Femur (tissue), 1 donor: Measurements from ENCODE around the gene MAMSTR.
"Not testable (repeated sequence)": the region's sequence is repeated elsewhere in the genome, so short reads cannot be mapped to it uniquely, and the experiment has no call there.

Source experiments
- DNase-seq: peaks from one replicate; pipeline ENCODE4 v3.0.0-alpha.2; 2017

Gene MAMSTR, protein sequence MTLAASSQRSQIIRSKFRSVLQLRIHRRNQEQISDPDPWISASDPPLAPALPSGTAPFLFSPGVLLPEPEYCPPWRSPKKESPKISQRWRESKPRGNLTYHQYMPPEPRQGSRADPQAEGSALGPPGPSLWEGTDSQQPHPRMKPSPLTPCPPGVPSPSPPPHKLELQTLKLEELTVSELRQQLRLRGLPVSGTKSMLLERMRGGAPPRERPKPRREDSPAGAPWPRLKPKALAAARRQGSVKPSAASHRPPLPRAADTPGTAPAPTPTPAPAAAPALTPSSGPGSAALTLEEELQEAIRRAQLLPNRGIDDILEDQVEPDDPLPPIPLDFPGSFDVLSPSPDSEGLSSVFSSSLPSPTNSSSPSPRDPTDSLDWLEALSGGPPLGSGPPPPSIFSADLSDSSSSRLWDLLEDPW

DNA sequence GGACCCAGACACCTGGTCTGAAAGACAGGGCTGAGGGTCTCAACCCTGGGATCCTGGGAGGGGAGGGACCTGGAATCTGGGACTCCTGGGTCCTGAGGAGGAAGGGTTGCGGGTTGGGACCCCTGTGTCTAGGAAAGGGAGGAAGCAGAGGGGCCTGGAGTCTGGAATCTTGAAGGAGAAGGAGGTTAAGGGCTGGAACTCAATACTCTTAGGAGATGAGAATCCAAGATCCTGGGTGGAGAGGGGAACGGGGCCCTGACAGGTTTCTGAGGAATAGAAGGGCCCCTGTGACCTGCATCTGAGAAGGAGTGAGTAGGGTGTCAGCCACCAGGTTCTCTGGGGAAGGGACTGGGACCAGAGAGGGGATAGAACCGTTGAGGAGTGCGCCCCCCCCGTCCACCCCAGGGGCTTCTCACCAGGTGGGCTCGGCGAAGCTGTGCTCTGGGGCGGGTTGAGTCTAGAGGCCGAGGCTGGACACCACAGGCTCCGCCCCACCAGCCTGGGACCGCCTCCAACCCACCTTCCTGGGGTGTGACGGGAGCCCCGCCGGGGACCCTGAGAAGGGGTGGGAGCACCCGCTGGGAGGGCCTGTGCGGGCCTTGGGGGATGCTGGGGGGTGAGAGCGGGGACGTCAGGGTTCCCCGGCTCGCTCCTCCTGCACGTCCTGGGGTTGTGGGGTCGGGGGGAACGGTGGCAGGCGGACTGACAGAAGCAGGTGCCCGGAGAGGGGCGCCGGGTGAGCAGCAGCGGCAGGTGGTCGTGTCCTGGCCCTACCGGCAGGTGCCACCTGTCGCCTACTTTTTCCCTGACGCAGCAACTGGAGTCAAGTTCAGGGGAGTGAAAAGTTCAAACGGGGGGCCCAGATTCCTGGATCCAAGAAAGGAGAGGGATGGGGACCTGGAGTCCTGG, at the start of gene MAMSTR:
Gene MAMSTR (minus strand): TSS at position 463 of the 909 bp plus-strand sequence. CDS start 694 bp downstream, outside the sequence.
- DNase-seq: peak; percentile 84

DNA sequence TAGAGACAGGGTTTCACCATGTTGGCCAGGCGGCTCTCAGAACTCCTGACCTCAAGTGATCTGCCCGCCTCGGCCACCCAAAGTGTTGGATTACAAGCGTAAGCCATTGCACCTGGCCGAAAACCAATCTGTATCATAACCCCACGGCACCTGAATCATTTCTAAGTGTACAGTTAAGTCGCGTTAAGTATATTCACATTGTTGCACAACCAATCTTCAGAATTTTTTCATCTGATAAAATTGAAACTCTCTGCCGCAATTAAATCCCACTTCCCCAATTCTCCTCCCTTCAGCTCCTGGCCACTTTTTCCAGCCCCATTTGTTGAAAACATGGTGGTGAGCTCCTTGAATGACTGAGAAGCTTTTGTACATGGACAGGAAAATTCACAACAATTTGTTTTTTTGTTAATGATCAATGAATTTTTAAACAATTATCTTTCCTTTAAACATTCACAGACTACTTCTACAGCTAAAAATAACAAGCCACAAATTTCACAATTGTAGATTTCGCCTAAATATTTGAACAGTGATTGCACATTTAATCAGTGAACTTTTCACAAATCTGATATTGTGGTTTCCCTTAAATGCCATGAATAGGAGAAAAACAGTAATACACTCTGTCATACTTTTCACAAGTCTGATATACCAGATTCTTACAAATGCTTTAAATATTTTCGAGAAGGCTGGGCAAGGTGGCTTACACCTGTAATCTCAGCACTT, 49.6 kb upstream of the MAMSTR start:
- no peak for DNase-seq

DNA sequence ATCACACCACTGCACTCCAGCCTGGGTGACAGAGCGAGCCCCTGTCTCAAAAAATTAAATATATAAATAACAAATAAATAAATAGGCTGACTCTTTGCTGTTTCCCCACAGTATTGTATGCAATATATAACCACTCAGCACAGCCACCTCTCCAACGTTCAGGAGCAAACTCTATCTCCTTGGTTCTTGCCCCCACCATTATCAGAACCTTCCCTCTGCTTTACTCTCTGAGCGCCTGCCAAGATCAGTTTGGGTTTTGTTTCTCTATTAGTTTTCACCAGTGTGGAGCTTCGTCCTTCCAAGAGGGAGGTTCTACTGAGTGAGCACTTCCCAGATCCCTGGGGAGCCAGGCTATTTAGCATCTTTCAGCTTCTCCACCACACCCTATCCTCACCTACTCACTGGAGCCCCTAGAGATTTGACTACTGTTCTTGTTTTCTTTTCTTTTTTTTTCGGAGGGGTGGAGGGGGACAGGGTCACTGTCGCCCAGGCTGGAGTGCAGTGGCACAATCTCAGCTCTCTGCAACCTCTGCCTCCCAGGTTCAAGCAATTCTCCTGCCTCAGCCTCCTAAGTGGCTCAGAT, 48.7 kb upstream of the MAMSTR start:
- DNase-seq: not testable (repeated sequence)

DNA sequence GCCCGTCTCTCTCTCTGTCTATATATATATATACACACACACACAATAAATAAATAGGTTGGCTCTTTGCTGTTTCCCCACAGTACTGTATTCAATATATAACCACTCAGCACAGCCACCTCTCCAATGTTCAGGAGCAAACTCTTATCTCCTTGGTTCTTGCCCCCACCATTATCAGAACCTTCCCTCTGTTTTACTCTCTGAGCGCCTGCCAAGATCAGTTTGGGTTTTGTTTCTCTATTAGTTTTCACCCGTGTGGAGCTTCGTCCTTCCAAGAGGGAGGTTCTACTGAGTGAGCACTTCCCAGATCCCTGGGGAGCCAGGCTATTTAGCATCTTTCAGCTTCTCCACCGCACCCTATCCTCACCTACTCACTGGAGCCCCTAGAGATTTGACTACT, 46.3 kb upstream of the MAMSTR start:
- DNase-seq: not testable (repeated sequence)

DNA sequence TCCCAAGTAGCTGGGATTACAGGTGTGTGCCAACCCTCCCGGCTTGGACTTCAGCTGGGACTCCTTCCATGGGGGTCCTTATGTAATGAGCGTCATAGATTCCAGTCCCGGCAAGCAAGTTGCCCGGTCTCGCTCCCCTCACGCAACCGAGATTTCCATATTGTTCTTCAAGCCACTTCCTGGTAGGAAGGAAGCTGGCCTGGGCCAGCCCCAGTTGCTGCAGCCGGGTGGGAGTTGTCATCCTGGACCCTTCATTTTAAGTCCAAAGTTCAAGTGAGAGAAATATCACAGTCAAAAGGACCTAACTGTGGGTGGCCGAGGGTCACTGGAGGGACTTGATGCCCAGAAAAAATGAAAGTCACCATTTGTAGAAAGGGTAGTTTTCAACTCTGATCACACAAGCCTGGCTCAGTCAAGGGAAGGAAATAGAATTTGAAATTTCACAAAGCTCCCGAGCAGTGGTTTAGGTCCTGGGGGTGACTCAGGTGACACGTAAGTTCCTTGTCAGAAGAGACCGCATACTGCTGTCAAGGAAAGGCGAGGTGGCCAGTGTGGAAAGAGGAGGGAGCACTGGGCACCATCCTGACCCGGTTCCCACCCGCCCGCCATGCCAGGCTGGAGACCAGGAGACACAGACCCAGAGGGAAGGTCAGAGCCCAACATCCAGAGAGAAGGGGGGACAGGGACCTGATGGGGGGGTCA, 41.1 kb upstream of the MAMSTR start:
- no peak for DNase-seq

DNA sequence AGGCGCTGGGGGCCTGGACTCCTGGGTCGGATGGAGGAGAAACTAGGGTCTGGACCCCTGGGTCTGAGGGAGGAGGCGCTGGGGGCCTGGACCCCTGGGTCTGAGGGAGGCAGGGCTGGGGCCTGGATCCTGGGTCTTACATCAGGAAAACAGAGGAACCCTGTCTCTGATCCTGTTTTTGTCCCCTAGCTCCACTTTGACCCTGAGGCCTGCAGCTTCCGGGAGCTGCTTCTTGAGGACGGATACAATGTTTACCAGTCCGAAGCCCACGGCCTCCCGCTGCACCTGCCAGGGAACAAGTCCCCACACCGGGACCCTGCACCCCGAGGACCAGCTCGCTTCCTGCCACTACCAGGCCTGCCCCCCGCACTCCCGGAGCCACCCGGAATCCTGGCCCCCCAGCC, 38.2 kb upstream of the MAMSTR start:
- no peak for DNase-seq

DNA sequence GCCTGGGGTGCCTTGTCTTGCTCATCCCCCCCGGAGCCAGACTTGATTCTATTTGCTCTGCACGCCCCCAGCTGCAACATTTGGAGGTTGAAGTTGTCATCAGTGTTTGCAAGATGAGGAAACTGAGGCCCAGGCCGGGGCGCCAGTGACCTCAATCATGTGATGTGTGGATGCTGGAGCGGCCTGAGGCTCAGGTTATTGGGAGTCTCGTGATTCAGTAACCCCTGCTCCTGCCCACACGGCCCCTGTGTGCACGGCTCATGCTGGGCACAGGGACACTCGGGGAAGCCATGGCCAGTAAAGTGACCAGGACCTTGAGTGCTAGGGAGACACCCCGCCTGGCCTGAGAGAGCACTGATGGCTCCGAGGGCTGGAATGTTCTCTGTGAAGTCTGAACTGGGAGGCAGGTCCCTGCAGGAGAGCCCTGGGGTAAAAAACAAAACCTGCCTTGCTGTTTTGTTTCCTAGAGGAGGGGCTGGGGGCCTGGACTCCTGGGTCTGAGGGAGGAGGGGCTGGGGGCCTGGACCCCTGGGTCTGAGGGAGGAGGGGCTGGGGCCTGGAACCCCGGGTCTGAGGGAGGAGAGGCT, 37.7 kb upstream of the MAMSTR start:
- DNase-seq: no peak

DNA sequence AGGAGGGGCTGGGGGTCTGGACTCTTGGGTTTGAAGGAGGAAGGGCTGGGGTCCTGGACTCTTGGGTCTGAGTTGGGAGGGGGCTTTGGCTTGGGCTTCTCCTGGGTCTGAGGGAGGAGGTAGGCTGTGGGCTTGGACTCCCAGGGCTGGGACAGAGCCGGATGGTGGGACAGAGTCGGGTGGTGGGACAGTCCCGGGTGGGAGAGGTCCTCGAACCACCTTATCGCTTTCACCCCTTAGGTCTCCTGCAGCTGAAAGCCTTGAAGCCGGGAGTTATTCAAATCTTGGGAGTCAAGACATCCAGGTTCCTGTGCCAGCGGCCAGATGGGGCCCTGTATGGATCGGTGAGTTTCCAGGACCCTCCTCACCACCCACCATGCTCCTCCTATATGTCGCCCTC, 37.2 kb upstream of the MAMSTR start:
- no peak for DNase-seq

DNA sequence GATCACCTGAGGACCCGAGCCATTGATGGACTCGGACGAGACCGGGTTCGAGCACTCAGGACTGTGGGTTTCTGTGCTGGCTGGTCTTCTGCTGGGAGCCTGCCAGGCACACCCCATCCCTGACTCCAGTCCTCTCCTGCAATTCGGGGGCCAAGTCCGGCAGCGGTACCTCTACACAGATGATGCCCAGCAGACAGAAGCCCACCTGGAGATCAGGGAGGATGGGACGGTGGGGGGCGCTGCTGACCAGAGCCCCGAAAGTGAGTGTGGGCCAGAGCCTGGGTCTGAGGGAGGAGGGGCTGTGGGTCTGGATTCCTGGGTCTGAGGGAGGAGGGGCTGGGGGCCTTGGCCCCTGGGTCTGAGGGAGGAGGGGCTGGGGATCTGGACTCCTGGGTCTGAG, 36.7 kb upstream of the MAMSTR start:
- no peak for DNase-seq

DNA sequence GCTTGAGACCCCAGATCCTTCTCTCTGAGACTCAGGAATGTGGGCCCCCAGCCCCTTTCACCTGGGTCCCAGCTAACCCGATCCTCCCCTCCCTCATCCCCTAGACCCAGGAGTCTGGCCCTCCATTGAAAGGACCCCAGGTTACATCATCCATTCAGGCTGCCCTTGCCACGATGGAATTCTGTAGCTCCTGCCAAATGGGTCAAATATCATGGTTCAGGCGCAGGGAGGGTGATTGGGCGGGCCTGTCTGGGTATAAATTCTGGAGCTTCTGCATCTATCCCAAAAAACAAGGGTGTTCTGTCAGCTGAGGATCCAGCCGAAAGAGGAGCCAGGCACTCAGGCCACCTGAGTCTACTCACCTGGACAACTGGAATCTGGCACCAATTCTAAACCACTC, 36.3 kb upstream of the MAMSTR start:
- no peak for DNase-seq

DNA sequence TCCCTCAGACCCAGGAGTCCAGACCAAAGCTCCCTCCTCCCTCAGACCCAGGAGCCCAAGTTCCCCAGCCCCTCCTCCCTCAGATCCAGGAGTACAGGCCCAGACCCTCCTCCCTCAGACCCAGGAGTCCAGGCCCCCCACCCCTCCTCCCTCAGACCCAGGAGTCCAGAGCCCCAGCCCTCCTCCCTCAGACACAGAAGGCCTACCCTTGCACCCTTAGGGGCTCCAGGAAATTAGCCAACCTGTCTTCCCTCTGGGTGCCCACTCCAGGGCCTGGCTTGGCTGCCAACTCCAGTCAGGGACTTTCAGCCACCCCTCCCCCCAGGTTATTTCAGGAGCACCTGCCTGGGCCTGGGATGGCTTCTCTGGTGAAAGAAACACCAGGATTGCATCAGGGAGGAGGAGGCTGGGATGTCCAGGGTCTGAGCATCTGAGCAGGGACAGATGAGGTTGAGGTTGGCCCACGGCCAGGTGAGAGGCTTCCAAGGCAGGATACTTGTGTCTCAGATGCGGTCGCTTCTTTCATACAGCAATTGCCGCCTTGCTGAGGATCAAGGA, 35.6 kb upstream of the MAMSTR start, which contains the start of gene FGF21:
Gene FGF21 (plus strand): TSS at position 441 of the 558 bp plus-strand sequence. CDS start 713 bp downstream, outside the sequence.
- no peak for DNase-seq

DNA sequence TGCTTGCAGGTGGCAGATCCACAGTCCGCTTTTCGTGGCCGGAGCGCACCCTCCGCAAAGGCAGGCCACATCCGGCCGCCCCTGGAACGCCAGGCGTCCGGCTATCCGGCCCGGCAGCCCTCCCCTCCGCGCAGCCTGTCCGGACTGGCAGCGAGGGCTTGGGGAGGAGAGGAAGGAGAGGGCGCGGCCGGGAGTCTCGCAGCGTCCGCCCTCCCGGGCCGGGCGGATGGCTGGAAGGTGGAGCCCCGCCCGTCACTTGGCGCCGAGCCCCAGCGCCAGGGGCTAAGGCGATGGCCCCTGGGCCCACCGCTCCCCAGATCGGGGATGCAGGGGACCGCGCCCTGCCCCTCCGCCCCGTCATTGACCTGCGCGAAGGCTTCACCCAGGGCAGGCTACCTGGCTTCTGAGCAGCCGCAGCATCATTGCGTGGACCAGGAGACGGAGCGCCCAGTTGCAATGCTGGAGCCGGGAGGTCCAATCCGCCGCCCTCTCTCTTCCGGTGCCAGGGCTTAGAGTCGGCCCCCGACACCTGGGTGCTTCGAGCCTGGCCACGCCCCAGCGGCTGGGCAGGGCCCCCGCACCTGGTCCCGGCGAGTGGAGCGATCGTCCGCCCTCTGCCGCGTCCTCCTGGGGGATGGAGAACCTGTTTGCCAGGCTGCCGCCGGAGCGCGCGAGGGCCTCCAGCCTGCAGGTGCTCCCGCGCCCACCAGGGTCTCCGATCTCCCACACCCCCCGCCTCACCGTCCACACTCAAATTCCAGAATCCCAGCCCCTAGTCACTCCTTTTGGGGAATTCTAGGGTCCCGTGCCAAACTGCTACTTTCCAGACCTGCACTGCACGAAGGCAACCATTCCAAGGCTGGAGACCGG, 33.2 kb upstream of the MAMSTR start, which contains the start of gene FUT1:
Gene FUT1 (minus strand): TSS at position 146 of the 870 bp plus-strand sequence. CDS start 1,360 bp downstream, outside the sequence.
- no peak for DNase-seq

DNA sequence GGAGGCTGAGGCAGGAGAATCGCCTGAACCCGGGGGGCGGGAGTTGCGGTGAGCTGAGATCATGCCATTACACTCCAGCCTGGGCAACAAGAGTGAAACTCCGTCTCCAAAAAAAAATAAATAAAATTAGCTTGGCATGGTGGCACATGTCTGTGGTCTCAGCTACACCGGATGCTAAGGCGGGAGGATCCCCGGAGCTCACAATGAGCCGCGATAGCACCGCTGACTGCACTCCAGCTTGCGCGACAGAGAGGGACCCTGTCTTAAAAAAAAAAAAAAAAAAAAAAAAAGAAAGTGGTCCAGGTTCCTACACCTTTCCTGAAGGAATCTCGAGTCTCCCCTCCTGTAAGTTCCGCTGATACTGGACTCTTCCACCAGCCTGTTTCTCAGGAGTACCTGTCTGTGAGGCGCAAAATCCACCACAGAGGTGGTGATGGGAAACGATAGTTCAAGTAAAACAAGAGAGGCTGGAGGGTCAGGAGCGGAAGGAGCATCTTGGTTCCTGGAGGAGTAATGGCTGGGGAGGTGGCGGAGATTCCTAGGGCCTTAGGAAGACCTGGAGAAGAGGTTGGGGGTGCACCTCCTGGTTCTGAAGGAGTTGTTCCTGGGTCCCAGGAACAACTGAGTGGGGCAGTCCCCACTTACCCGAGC, 32.4 kb upstream of the MAMSTR start:
- DNase-seq: no peak

DNA sequence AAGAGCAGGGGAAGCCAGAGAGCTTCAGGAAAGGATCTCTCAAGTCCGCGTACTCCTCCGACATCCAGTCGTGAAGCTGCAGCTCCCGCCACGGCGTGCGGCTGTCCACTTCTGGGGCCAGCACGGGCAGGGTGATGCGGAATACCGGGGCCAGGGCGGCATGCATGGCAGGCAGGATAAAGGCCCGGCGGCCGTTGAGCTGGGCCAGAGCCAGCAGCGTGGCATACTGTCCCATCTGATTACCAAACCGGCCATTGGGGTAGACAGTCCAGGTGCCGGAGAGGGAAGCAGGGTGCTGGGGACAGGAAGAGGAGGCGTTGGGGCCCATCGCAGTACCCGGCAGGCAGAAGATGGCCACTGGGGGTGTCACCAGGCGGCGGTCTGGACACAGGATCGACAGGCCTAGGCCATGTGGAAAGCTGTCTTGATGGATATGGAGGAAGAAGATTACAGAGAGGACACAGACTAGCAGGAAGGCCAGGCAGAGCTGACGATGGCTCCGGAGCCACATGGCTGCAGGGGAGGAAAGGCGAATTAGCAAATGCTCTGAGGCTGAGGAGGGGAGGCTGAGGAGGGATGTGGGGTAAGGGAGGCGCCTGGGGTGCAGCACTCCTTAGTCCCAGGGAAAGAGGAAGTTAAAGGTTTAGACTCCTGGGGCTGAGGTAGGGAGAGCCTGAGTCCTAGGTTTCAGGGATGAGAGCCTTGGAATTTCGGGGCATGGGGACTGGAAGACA, 31.4 kb upstream of the MAMSTR start:
- DNase-seq: no peak

DNA sequence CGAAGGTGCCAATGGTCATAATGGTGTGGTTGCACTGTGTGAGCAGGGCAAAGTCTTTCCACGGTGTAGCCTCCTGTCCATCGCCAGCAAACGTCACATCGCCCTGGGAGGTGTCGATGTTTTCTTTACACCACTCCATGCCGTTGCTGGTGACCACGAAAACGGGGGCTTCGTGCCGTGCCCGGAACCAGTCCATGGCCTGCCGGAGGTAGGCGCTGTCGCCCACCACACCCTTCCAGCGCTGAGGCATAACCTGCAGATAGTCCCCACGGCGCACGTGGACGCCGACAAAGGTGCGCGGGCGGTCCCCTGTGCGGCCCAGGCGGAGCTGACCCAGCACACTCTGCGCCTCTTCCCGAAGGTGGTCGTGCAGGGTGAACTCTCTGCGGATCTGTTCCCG, 30.8 kb upstream of the MAMSTR start:
- no peak for DNase-seq

DNA sequence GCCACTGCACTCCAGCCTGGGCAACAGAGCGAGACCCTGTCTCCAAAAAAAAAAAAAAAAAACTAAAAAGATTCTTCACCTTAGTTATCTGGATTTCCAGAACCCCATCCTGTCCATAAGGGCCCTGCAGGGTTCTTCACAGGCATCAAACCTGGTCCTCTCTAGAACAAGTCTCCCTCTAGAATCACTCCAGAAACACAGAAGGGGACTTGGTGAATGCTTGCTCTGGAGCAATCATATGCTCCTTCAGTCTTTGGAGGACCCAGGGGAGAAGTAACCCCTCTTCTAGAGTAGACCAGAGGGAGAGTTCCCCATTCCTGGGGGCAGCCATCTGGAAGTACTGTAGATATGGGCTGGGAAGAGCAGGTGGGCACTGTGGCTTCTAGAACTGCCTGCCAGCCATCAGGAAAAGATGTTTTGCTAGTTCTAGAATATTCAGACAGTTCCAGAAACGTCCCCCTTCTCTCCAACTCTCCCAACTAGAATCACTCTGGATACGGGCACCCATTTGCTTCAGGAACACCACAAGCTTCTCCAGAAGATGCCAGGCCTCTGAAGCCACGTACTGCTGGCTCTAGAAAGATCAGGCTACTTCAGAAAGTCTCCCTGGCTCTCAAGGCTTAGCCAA, 30.2 kb upstream of the MAMSTR start:
- DNase-seq: no peak

DNA sequence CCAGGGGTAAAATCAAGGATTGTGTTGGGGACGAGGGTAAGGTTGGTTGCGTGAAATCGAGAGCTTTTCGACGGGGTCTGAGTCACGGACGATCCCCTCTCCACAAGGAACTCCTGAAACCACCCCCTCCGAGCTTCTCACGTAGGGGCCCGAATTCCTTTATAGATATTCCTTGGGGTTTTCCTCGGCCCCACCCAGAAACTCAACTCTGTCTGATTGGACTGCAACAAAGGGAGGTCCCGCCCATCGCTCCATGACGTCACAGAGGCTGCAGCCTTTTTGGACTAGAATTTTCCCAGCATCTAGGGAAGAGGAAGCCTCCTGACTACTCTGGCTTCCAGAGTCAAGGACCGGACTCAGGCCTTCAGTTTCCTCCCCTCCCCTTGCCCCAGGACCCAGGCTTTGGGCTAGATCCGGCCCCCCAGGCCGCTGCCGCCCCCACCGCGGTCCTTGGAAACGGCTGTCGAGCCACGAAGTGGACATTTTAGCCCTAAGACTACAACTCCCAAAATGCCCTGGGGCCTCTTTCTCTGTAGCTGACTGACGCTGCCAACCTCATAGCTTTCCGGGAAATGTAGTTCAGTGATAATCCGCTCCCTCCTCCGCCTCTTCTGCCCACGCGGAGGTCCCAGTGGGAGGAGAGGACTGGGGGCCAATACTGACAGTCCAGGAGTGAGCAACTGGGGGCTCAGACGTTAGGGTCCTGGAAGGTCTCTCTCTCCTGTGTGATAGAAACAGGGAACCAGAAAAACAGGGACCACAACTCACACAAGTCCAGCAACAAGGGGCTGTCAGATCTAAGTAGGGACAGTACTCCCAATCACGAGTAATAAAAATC, 27.4 kb upstream of the MAMSTR start, which contains the start of gene IZUMO1:
Gene IZUMO1 (minus strand): TSS at position 172 of the 838 bp plus-strand sequence. CDS start 1,050 bp downstream, outside the sequence.
- DNase-seq: peak; percentile 86
